Measurements from ENCODE around the gene SCAF8.
"Not testable (repeated sequence)": the region's sequence is repeated elsewhere in the genome, so short reads cannot be mapped to it uniquely, and the experiment has no call there.

Gene SCAF8

GRCh38 chr6:154749341-154749740 is 16.1 kb downstream of the SCAF8 start:
- no peaks in the 10 kb centered on the region for H3K9me3 ChIP-seq (ENCODE audit: control insufficient read depth, insufficient read depth, low read length)
- no peaks in the 10 kb centered on the region for H3K36me3 ChIP-seq (ENCODE audit: insufficient read depth, low read length)
- no peak overlapping the region for H3K9ac ChIP-seq (ENCODE audit: low read depth, low read length)
- H3K4me1 ChIP-seq (ENCODE audit: insufficient read depth, low read length): no peaks in the 10 kb centered on the region

GRCh38 chr6:154751011-154751800 is 18.0 kb downstream of the SCAF8 start:
- Histone ChIP-seq H3K36me3 (ENCODE audit: insufficient read depth, low read length) (no peaks in the 10 kb centered on the region), H3K9me3 (ENCODE audit: control insufficient read depth, insufficient read depth, low read length) (no peaks in the 10 kb centered on the region), H3K9ac (ENCODE audit: low read depth, low read length) (no peak overlapping the region)

GRCh38 chr6:154752022-154752421 is 18.8 kb downstream of the SCAF8 start:
- no peaks in the 10 kb centered on the region for H3K36me3 ChIP-seq (ENCODE audit: insufficient read depth, low read length)
- H3K9ac ChIP-seq (ENCODE audit: low read depth, low read length): no peak overlapping the region
- H3K9me3 ChIP-seq (ENCODE audit: control insufficient read depth, insufficient read depth, low read length): no peaks in the 10 kb centered on the region
- peaks cover 10% of the 10 kb centered on the region; the same call in 1 of the 2 replicates for H3K4me1 ChIP-seq (ENCODE audit: insufficient read depth, low read length)

More at GRCh38 chr6:154751011-154751800, 18.0 kb downstream of the SCAF8 start:
- peaks cover 8% of the 10 kb centered on the region; the same call in 1 of the 2 replicates for H3K4me1 ChIP-seq (ENCODE audit: insufficient read depth, low read length)

GRCh38 chr6:154754152-154754551 is 20.9 kb downstream of the SCAF8 start:
- Histone ChIP-seq H3K9me3 (ENCODE audit: control insufficient read depth, insufficient read depth, low read length) (no peaks in the 10 kb centered on the region), H3K4me1 (ENCODE audit: insufficient read depth, low read length) (peaks cover 20% of the 10 kb centered on the region; the same call in 1 of the 2 replicates), H3K9ac (ENCODE audit: low read depth, low read length) (no peak overlapping the region), H3K36me3 (ENCODE audit: insufficient read depth, low read length) (no peaks in the 10 kb centered on the region)

GRCh38 chr6:154757352-154758050 is 24.3 kb downstream of the SCAF8 start:
- H3K9me3 ChIP-seq (ENCODE audit: control insufficient read depth, insufficient read depth, low read length): no peaks in the 10 kb centered on the region
- H3K4me1 ChIP-seq (ENCODE audit: insufficient read depth, low read length): peaks cover 20% of the 10 kb centered on the region; the same call in 1 of the 2 replicates
- H3K9ac ChIP-seq (ENCODE audit: low read depth, low read length): no peak overlapping the region
- no peaks in the 10 kb centered on the region for H3K36me3 ChIP-seq (ENCODE audit: insufficient read depth, low read length)

GRCh38 chr6:154758125-154758524 is 24.9 kb downstream of the SCAF8 start:
- Histone ChIP-seq H3K9ac (ENCODE audit: low read depth, low read length) (no peak overlapping the region), H3K4me1 (ENCODE audit: insufficient read depth, low read length) (peaks cover 20% of the 10 kb centered on the region; the same call in 1 of the 2 replicates), H3K36me3 (ENCODE audit: insufficient read depth, low read length) (no peaks in the 10 kb centered on the region), H3K9me3 (ENCODE audit: control insufficient read depth, insufficient read depth, low read length) (no peaks in the 10 kb centered on the region)

GRCh38 chr6:154763650-154764049 is 30.4 kb downstream of the SCAF8 start:
- no peaks in the 10 kb centered on the region for H3K36me3 ChIP-seq (ENCODE audit: insufficient read depth, low read length)
- H3K9ac ChIP-seq (ENCODE audit: low read depth, low read length): no peak overlapping the region
- H3K4me1 ChIP-seq (ENCODE audit: insufficient read depth, low read length): 0 out of 2 replicates have a peak, but pooled peaks cover 2% of the 10 kb centered on the region
- H3K9me3 ChIP-seq (ENCODE audit: control insufficient read depth, insufficient read depth, low read length): no peaks in the 10 kb centered on the region

- H3K9ac ChIP-seq (ENCODE audit: low read depth, low read length): no peak overlapping the region
- no peaks in the 10 kb centered on the region for H3K36me3 ChIP-seq (ENCODE audit: insufficient read depth, low read length)
- H3K4me1 ChIP-seq (ENCODE audit: insufficient read depth, low read length): no peaks in the 10 kb centered on the region
- H3K9me3 ChIP-seq (ENCODE audit: control insufficient read depth, insufficient read depth, low read length): no peaks in the 10 kb centered on the region
These were observed 32.1 kb downstream of the SCAF8 start for GRCh38 chr6:154765273-154765672.

GRCh38 chr6:154766288-154766687 is 33.1 kb downstream of the SCAF8 start:
- no peaks in the 10 kb centered on the region for H3K9me3 ChIP-seq (ENCODE audit: control insufficient read depth, insufficient read depth, low read length)

GRCh38 chr6:154767003-154767723 is 33.9 kb downstream of the SCAF8 start:
- no peaks in the 10 kb centered on the region for H3K36me3 ChIP-seq (ENCODE audit: insufficient read depth, low read length)
- no peaks in the 10 kb centered on the region for H3K9me3 ChIP-seq (ENCODE audit: control insufficient read depth, insufficient read depth, low read length)
- no peak overlapping the region for H3K9ac ChIP-seq (ENCODE audit: low read depth, low read length)
- no peaks in the 10 kb centered on the region for H3K4me1 ChIP-seq (ENCODE audit: insufficient read depth, low read length)

More at GRCh38 chr6:154766288-154766687, 33.1 kb downstream of the SCAF8 start:
- Histone ChIP-seq H3K36me3 (ENCODE audit: insufficient read depth, low read length) (no peaks in the 10 kb centered on the region), H3K4me1 (ENCODE audit: insufficient read depth, low read length) (no peaks in the 10 kb centered on the region), H3K9ac (ENCODE audit: low read depth, low read length) (no peak overlapping the region)

- Histone ChIP-seq H3K4me1 (ENCODE audit: insufficient read depth, low read length) (no peaks in the 10 kb centered on the region), H3K9ac (ENCODE audit: low read depth, low read length) (no peak overlapping the region), H3K9me3 (ENCODE audit: control insufficient read depth, insufficient read depth, low read length) (no peaks in the 10 kb centered on the region), H3K36me3 (ENCODE audit: insufficient read depth, low read length) (no peaks in the 10 kb centered on the region)
These were observed 35.1 kb downstream of the SCAF8 start for GRCh38 chr6:154768280-154768679.

- no peaks in the 10 kb centered on the region for H3K9me3 ChIP-seq (ENCODE audit: control insufficient read depth, insufficient read depth, low read length)
- H3K36me3 ChIP-seq (ENCODE audit: insufficient read depth, low read length): no peaks in the 10 kb centered on the region
- no peaks in the 10 kb centered on the region for H3K4me1 ChIP-seq (ENCODE audit: insufficient read depth, low read length)
- H3K9ac ChIP-seq (ENCODE audit: low read depth, low read length): no peak overlapping the region
These were observed 40.4 kb downstream of the SCAF8 start for GRCh38 chr6:154773610-154774089.

GRCh38 chr6:154779157-154779556 is 45.9 kb downstream of the SCAF8 start:
- H3K36me3 ChIP-seq (ENCODE audit: insufficient read depth, low read length); H3K4me1 ChIP-seq (ENCODE audit: insufficient read depth, low read length); H3K9me3 ChIP-seq (ENCODE audit: control insufficient read depth, insufficient read depth, low read length); H3K9ac ChIP-seq (ENCODE audit: low read depth, low read length): not testable (repeated sequence)

GRCh38 chr6:154782193-154782592 is 49.0 kb downstream of the SCAF8 start:
- no peak overlapping the region for H3K9ac ChIP-seq (ENCODE audit: low read depth, low read length)
- 0 out of 2 replicates have a peak, but pooled peaks cover 2% of the 10 kb centered on the region for H3K36me3 ChIP-seq (ENCODE audit: insufficient read depth, low read length)
- H3K9me3 ChIP-seq (ENCODE audit: control insufficient read depth, insufficient read depth, low read length): no peaks in the 10 kb centered on the region
- H3K4me1 ChIP-seq (ENCODE audit: insufficient read depth, low read length): no peaks in the 10 kb centered on the region

Measured in ES-I3 (cell line).